Ovary (tissue), 9 donors: ENCODE results near the gene GRID1. TPM values are rescaled to one million over a fixed set of nuclear protein-coding genes. Genes with fewer than 3 reads are reported as not detected.
"Not testable (repeated sequence)": the region's sequence is repeated elsewhere in the genome, so short reads cannot be mapped to it uniquely, and the experiment has no call there.

Experiments used
- DNase-seq, 5 donors: peaks; one replicate each; pipeline ENCODE4 v3.0.0-alpha.2; 2019 to 2020
- H3K27ac ChIP-seq, 2 donors: fragments of 200-600 bp; one replicate each; pipeline versions ENCODE4 v1.5.1 to v1.8.0; 2019 to 2022
- H3K27me3 ChIP-seq: fragments of 200-600 bp; one replicate; pipeline ENCODE4 v1.8.0; 2022
- H3K36me3 ChIP-seq: fragments of 200-600 bp; sonication (generic); one replicate; pipeline ENCODE4 v1.5.1; 2019
- H3K4me1 ChIP-seq: one replicate; pipeline ENCODE4 v1.8.1; 2013; ENCODE audit warnings: mild to moderate bottlenecking, moderate library complexity; ENCODE audit not compliant: insufficient read depth
- H3K4me3 ChIP-seq: fragments of 200-600 bp; sonication (generic); one replicate; pipeline ENCODE4 v1.5.1; 2017
- H3K9me3 ChIP-seq, 2 donors: fragments of 200-600 bp in 1 of 2; sonication (generic) in 1 of 2; one replicate each; pipeline versions ENCODE4 v1.5.1 to v1.8.1; 2013 to 2019; ENCODE audit warnings: mild to moderate bottlenecking in 1 of 2, moderate library complexity in 1 of 2
- EP300 ChIP-seq: sonication (generic); formaldehyde crosslinking; IDR thresholded peaks from one replicate; pipeline ENCODE4 v1.6.1; 2017; ENCODE audit warnings: antibody characterized with exemption
- POLR2A ChIP-seq: fragments of 450-650 bp; IDR thresholded peaks from one replicate; pipeline ENCODE4 v1.6.1; 2017; ENCODE audit warnings: antibody characterized with exemption, mild to moderate bottlenecking, moderate library complexity
- WGBS, 3 donors: extraction: QIAGEN DNeasy Blood & Tissue Kit in 1 of 3; methylation state at CpG; one replicate each; pipeline versions ENCODE4 v1.1.5 to v1.1.7; 2013 to 2017; 5-methylcytosine and 5-hydroxymethylcytosine counted together
- intact Hi-C, 4 donors: fragments of 100-400 bp; cut with DNase I; formaldehyde crosslinking; loops; one replicate each; pipeline versions ENCODE4 v1.11.0 to v1.15.1; 2022 to 2023
- polyA plus RNA-seq, 2 donors: library from polyadenylated mRNA; stranded (reverse); fragments of 200-250 nt in 1 of 2; fragments of 350-450 nt in 1 of 2; fragmentation: Illumina TruSeq in 1 of 2; extraction: RNeasy Lipid Tissue Mini Kit (QIAGEN cat#74804) in 1 of 2; gene quantifications; one replicate each; pipeline ENCODE4 v1.2.3, GENCODE V29; 2013 to 2014
- total RNA-seq, 7 donors: library from RNA; depleted of rRNA in 2 of 7; stranded (reverse); fragments of >200 nt in 2 of 7; fragmentation: NEBNext Ultra II Directional in 3 of 7; extraction: Animal tissue kit (Norgen Biotek cat#: 25700) in 3 of 7; gene quantifications; one replicate each; pipeline versions ENCODE4 v1.1.0 to v1.2.4, GENCODE V29; 2016 to 2023
- TF ChIP-seq, protein P1 (sequence below), 3 donors: fragments of 450-650 bp in 2 of 3; fragments of 200-600 bp in 1 of 3; IDR thresholded peaks; one replicate each; pipeline versions ENCODE4 v1.5.1 to v1.8.0; 2016 to 2022; ENCODE audit warnings: antibody characterized with exemption in 3 of 3, mild to moderate bottlenecking in 1 of 3
- donor health status: DM: no; HTN: no; CAD: no; lungs with moderate emphysema.
- donor health status: DM: no; HTN: no; CAD: no.
- donor health status: Bipolar disorder and iron deficiency.
- donor health status: DM: yes; HTN: yes; CAD: no.
- donor health status: DM: no; HTN: no; CAD: no.
- donor health status: DM: yes; HTN: yes; CAD: no.

The GRID1 gene
- total and polyA plus RNA-seq, 9 donors = 0.57 to 6.2 (median 1.8) TPM

GRCh38 chr10:86179153-86179524 lies 187.5 kb downstream of the GRID1 start:
- 52 to 66% (median 56%) methylated on average over 6 of the region's 6 CpGs for WGBS, 3 donors
- DNase-seq = no peak
- Histone ChIP-seq H3K4me3 (no peak overlapping the region), H3K36me3 (no peaks in the 10 kb centered on the region), H3K9me3 (no peaks in the 10 kb centered on the region), H3K4me1 (no peaks in the 10 kb centered on the region), H3K27ac (no peak overlapping the region), H3K27me3 (no peaks in the 10 kb centered on the region)
- intact Hi-C loops = no loop called here
- no peak for TF ChIP-seq POLR2A
- no peak for TF ChIP-seq EP300
- TF ChIP-seq, protein P1, sequence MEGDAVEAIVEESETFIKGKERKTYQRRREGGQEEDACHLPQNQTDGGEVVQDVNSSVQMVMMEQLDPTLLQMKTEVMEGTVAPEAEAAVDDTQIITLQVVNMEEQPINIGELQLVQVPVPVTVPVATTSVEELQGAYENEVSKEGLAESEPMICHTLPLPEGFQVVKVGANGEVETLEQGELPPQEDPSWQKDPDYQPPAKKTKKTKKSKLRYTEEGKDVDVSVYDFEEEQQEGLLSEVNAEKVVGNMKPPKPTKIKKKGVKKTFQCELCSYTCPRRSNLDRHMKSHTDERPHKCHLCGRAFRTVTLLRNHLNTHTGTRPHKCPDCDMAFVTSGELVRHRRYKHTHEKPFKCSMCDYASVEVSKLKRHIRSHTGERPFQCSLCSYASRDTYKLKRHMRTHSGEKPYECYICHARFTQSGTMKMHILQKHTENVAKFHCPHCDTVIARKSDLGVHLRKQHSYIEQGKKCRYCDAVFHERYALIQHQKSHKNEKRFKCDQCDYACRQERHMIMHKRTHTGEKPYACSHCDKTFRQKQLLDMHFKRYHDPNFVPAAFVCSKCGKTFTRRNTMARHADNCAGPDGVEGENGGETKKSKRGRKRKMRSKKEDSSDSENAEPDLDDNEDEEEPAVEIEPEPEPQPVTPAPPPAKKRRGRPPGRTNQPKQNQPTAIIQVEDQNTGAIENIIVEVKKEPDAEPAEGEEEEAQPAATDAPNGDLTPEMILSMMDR (IDR thresholded peaks at IDR 0.05) = no peak

GRCh38 chr10:86178401-86179152 lies 188.0 kb downstream of the GRID1 start:
- H3K4me1 ChIP-seq = no peaks in the 10 kb centered on the region
- no peaks in the 10 kb centered on the region for H3K27me3 ChIP-seq
- no peaks in the 10 kb centered on the region for H3K9me3 ChIP-seq
- TF ChIP-seq, protein P1 (IDR thresholded peaks at IDR 0.05) = no peak
- DNase-seq = peak in 1 of 5 donors; percentile 18
- intact Hi-C loops = no loop called here
- no peak overlapping the region for H3K4me3 ChIP-seq
- H3K27ac ChIP-seq = no peak overlapping the region
- WGBS, 3 donors = 41 to 50% (median 47%) methylated on average over 11 of the region's 11 CpGs
- no peaks in the 10 kb centered on the region for H3K36me3 ChIP-seq

DNA sequence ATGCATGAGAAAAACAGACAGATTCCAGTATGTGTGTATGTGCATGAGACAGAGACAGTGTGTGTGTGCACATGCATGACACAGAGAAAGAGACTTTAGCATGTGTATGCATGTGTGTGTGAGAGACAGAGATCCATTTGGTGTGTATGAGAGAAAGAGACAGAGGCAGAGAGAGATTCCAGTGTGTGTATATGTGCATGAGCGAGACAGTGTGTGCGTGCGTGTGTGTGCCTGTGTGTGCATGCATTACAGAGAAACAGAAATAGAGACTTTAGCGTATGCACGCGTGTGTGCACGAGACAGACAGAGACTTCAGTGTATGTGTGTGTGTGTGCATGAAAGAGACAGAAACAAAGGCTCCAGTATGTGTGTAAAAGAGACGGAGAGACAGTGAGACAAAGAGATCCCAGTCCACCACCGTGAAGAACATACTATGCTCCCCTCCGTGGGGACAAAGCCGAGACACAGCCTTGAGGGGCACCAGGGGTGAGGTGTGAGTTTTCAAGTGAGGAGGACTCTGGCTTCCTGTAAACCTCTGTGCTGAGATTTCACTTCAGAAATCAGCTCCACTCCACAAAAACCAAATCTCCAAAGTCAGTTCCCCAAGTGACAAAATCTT lies 188.9 kb downstream of the GRID1 start:
- intact Hi-C loops = no loop called here
- Histone ChIP-seq H3K27me3 (no peaks in the 10 kb centered on the region), H3K27ac (no peak overlapping the region), H3K36me3 (no peaks in the 10 kb centered on the region), H3K4me3 (no peak overlapping the region), H3K9me3 (no peaks in the 10 kb centered on the region), H3K4me1 (no peaks in the 10 kb centered on the region)
- peak in 1 of 5 donors; percentile 1 for DNase-seq
- WGBS, 3 donors = 75 to 86% (median 84%) methylated on average over 11 of the region's 11 CpGs
- TF ChIP-seq POLR2A (no peak), EP300 (no peak)
- TF ChIP-seq, protein P1 (IDR thresholded peaks at IDR 0.05) = no peak

GRCh38 chr10:86176850-86177536 lies 189.6 kb downstream of the GRID1 start:
- TF ChIP-seq EP300 = no peak
- TF ChIP-seq POLR2A = no peak
- TF ChIP-seq, protein P1 (IDR thresholded peaks at IDR 0.05) = no peak
- H3K27ac ChIP-seq = no peak overlapping the region
- no peak overlapping the region for H3K4me3 ChIP-seq
- no peak for DNase-seq
- no peaks in the 10 kb centered on the region for H3K36me3 ChIP-seq
- H3K9me3 ChIP-seq = no peaks in the 10 kb centered on the region
- WGBS, 3 donors = 50 to 62% (median 50%) methylated on average over 10 of the region's 10 CpGs
- no peaks in the 10 kb centered on the region for H3K4me1 ChIP-seq
- intact Hi-C loops = no loop called here
- H3K27me3 ChIP-seq = no peaks in the 10 kb centered on the region

DNA sequence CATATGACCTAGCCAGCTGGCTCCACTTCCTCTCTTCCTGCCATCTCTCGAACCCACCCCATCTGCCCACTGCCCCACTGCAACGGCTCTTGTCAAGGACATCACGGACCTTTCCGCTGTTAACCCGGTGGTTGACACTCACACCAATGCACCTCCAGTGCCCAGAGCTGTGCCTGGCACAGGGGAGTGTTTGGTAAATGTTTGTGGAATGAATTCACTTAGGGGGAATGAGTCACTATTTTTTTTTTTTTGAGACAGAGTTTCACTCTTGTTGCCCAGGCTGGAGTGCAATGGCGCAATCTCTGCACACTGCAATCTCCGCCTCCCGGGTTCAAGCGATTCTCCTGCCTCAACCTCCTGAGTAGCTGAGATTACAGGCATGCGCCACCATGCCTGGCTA lies 191.1 kb downstream of the GRID1 start:
- intact Hi-C loops, H3K9me3 ChIP-seq, H3K4me1 ChIP-seq, H3K27me3 ChIP-seq, H3K4me3 ChIP-seq, H3K27ac ChIP-seq, H3K36me3 ChIP-seq: not testable (repeated sequence)
- 92 to 96% (median 94%) methylated on average over 10 of the region's 10 CpGs for whole genome bisulfite sequencing, 3 donors
- DNase-seq = peak in 1 of 5 donors; percentile 5
